HEK293T (cell line): ENCODE results near the gene CSNK1G1.

Experiments used
- BHLHE40 ChIP-seq: fragments of 450-650 bp; IDR thresholded peaks from 2 replicates; pipeline ENCODE4 v1.6.1; 2016; ENCODE audit warnings: mild to moderate bottlenecking, moderate library complexity, borderline replicate concordance
- CTBP1 ChIP-seq: fragments of 450-650 bp; IDR thresholded peaks from 2 replicates; pipeline ENCODE4 v1.6.1; 2016; ENCODE audit warnings: borderline replicate concordance
- ELF4 ChIP-seq: fragments of 450-650 bp; IDR thresholded peaks from 2 replicates; pipeline ENCODE4 v1.6.1; 2017; ENCODE audit warnings: antibody characterized with exemption
- FOXA1 ChIP-seq: fragments of 450-650 bp; IDR thresholded peaks from 2 replicates; pipeline ENCODE4 v1.6.1; 2016; ENCODE audit warnings: mild to moderate bottlenecking
- FOXK2 ChIP-seq: fragments of 450-650 bp; IDR thresholded peaks from 2 replicates; pipeline ENCODE4 v1.6.1; 2016; ENCODE audit warnings: mild to moderate bottlenecking
- FOXM1 ChIP-seq: fragments of 450-650 bp; IDR thresholded peaks from 2 replicates; pipeline ENCODE4 v1.6.1; 2017; ENCODE audit warnings: mild to moderate bottlenecking, borderline replicate concordance
- LEF1 ChIP-seq: fragments of 450-650 bp; IDR thresholded peaks from 2 replicates; pipeline ENCODE4 v1.6.1; 2017; ENCODE audit warnings: mild to moderate bottlenecking, borderline replicate concordance
- NFRKB ChIP-seq: fragments of 450-650 bp; IDR thresholded peaks from 2 replicates; pipeline ENCODE4 v1.6.1; 2016; ENCODE audit warnings: mild to moderate bottlenecking, moderate library complexity
- PKNOX1 ChIP-seq: fragments of 450-650 bp; IDR thresholded peaks from 2 replicates; pipeline ENCODE4 v1.6.1; 2016
- SP1 ChIP-seq: fragments of 450-650 bp; IDR thresholded peaks from 2 replicates; pipeline ENCODE4 v1.6.1; 2017
- SUZ12 ChIP-seq: fragments of 450-650 bp; IDR thresholded peaks from 2 replicates; pipeline ENCODE4 v1.6.1; 2016; ENCODE audit warnings: mild to moderate bottlenecking

GRCh38 chr15:64122936-64123351 lies 233.0 kb downstream of the CSNK1G1 start:
- TF ChIP-seq CTBP1, result no peak
- no peak for TF ChIP-seq PKNOX1
- no peak for TF ChIP-seq SP1
- TF ChIP-seq FOXM1, result no peak
- no peak for TF ChIP-seq ELF4
- TF ChIP-seq FOXK2, result no peak
- TF ChIP-seq BHLHE40, result no peak
- TF ChIP-seq LEF1, result no peak
- TF ChIP-seq NFRKB, result no peak
- TF ChIP-seq FOXA1, result no peak
- no peak for TF ChIP-seq SUZ12
